H54 (cell line): ENCODE data around the gene PTPRD.

Source experiments
- DNase-seq: peaks from one replicate; pipeline ENCODE4 v3.0.0; 2011; ENCODE audit warnings: low spot score, mixed read lengths; ENCODE audit not compliant: insufficient read length
- FAIRE-seq: peaks from 3 replicates; lab custom pipeline; 2011; peaks lifted over from hg19 to GRCh38; lab: Jason Lieb, UNC
- POLR2A ChIP-seq: IDR thresholded peaks from 2 replicates; pipeline ENCODE4 v1.6.1; 2011; ENCODE audit warnings: low read depth, mild to moderate bottlenecking, low read length

The PTPRD gene

GRCh38 chr9:8388132-8388531 is 2224.7 kb downstream of the PTPRD start:
- FAIRE-seq (peak; percentile 23), DNase-seq (no peak)
- no peak for TF ChIP-seq POLR2A

GRCh38 chr9:8384091-8384490 is 2228.7 kb downstream of the PTPRD start:
- DNase-seq: no peak
- no peak for TF ChIP-seq POLR2A
- no peak for FAIRE-seq

GRCh38 chr9:8382777-8383527 is 2229.8 kb downstream of the PTPRD start:
- no peak for DNase-seq
- no peak for TF ChIP-seq POLR2A
- no peak for FAIRE-seq

- FAIRE-seq (no peak), DNase-seq (no peak)
- no peak for TF ChIP-seq POLR2A
Measured at GRCh38 chr9:8382266-8382665, 2230.5 kb downstream of the PTPRD start.

- TF ChIP-seq POLR2A: no peak
- no peak for FAIRE-seq
- DNase-seq: no peak
Measured at GRCh38 chr9:8381601-8382000, 2231.2 kb downstream of the PTPRD start.

- DNase-seq (no peak), FAIRE-seq (no peak)
- TF ChIP-seq POLR2A: no peak
Measured at GRCh38 chr9:8374471-8374870, 2238.3 kb downstream of the PTPRD start.

GRCh38 chr9:8371686-8372085 is 2241.1 kb downstream of the PTPRD start:
- no peak for DNase-seq
- no peak for TF ChIP-seq POLR2A
- FAIRE-seq: no peak

GRCh38 chr9:8366161-8366926 is 2246.5 kb downstream of the PTPRD start:
- DNase-seq (no peak), FAIRE-seq (peak; percentile 91)
- no peak for TF ChIP-seq POLR2A

- DNase-seq (no peak), FAIRE-seq (no peak)
- TF ChIP-seq POLR2A: no peak
Measured at GRCh38 chr9:8365466-8366160, 2247.2 kb downstream of the PTPRD start.

GRCh38 chr9:8365029-8365428 is 2247.8 kb downstream of the PTPRD start:
- no peak for TF ChIP-seq POLR2A
- FAIRE-seq: peak; percentile 81
- peak; percentile 21 for DNase-seq

GRCh38 chr9:8364026-8364752 is 2248.6 kb downstream of the PTPRD start:
- no peak for DNase-seq
- TF ChIP-seq POLR2A: no peak
- peak; percentile 23 for FAIRE-seq

GRCh38 chr9:8362250-8362649 is 2250.6 kb downstream of the PTPRD start:
- TF ChIP-seq POLR2A: no peak
- FAIRE-seq (peak; percentile 36), DNase-seq (no peak)

- DNase-seq (no peak), FAIRE-seq (no peak)
- TF ChIP-seq POLR2A: no peak
Measured at GRCh38 chr9:8361364-8361763, 2251.4 kb downstream of the PTPRD start.
